SIG-M5 treated with dmso at 0.1 percent for 504 hours (cell line): ENCODE results near the gene CRB1.

Experiments
- DNase-seq: peaks from one replicate; lab custom pipeline; 2025; ENCODE audit not compliant: unreplicated experiment; lab: John Stamatoyannopoulos, UW

CRB1 gene

DNA sequence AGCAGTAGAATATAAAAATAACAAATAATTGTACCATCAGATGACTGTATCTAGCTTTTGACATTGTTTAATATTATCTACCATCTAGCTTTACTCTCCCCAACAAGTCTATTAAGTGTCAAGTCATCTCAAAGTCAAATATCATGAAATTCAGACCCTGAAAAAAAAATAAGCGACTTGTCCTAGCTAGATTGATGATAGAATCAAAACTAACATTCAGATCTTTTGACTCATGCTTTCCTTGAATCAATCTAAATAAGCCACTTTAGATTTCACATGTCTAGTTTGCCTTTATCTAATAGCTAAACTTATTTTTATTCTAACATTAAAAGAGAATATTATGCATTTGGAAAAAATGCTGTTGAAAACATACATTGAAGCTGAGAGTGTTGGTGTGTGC is 35.4 kb downstream of the CRB1 start:
- no peak for DNase-seq

DNA sequence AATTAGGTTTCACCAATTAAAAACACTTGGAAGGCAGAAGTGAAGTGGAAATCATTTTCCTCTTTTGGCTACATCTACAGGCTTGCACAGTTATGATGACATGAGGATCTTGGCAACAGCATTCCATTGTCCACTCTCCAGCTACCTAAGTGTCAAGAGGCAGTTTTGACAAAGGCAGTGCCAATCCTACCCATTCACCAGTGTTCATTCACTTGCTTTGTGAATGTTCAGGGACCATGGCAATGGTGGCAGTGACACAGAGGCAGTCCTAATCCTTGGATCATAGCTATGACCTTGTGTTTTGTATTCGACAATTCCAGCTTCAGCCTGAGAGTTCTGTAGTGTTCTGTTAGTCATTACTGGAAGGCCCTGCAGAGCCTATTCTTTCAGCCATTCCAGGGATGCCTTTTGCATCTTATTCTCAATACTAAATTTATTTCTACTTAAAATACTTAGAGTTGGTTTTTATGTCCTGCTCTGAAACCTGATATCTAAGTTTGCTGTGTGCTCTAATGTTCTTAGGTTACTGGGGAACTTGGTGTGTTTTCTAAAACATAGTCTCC is 36.7 kb downstream of the CRB1 start:
- DNase-seq = no peak

DNA sequence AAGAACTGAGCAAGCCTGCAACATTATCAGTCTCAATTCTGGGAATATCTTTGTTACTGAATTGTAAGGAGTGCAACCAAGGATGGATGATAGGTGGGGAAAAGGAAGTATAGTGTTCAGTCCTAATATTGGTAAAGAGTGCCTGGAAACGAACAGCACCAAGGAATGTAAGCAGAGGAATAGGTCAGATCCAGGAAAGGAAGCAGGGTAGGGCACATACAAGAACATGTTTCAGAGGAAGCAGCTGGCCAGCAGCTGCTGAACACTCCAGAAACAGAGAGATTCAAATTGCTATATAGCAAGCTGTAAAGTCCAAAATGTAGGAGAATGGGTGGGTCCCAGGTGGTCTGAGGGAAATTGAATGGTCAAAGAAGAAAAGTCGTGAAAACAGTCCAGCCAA is 37.9 kb downstream of the CRB1 start:
- no peak for DNase-seq

DNA sequence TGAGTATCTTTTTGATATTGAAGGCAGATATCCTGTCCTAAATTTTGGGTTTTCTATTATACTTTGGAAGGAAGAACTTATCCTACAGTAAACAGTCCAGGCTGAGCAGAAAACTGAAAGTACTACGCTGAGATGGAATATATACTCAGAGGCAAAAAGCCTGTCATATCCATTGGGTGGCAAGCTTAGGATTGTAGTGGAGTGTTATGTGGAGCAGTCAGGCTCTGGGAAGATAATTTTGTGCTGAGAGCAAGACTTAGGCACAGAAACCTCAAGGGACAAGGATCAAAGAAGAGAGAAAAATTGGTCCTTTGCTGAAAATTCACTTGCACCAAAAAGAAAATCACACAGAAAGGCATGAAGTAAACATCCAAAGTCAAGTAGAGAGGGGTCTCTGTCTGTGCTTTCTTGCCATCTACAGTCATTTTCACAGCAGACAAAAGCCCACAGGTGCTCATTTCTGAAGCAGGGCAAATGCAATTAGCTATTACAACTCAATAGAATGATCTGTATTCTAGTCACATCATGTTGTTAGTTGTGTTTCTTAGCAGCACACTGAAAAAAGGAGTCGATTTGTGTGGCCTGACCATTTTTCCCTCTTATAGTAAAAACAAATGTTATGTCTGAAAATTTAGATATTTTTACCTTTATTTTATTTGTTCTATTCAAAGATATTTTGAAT is 38.5 kb downstream of the CRB1 start:
- DNase-seq = no peak

DNA sequence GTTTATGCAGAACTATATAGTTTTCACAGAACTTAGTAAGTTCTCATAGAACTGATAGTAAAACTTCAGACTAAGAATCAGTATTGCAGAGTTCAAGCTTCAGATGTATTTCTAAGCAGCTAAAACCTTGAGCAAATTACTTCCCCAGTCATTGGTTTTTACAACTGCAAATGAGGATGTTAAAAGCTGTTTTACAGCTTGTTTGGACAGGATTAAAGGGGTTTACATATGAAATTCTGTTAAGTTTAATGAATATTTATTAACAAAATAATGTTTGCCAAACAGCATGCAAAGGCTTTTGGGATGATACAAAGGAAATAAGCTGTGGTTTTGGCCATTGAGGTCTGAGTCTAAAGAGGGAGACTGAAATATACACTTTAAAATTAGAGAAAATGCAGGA is 39.1 kb downstream of the CRB1 start:
- no peak for DNase-seq

DNA sequence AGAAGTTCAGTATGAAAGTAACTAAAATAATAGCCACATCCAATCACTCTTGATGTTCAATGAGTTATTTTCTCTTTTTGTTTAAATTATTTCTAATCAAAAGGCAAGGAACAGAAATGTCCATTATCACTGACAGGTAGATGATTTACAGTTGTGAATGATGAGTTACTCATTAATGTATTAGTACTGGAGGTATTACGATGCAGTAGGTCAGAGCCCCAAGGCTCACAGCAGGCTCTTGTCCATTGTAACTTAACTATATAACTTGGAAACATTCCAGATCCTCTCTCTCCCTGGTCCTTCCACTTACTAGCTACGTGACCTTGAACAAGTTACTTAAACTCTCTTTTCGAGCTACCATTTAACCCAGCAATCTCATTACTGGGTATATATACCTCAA is 39.5 kb downstream of the CRB1 start:
- no peak for DNase-seq

DNA sequence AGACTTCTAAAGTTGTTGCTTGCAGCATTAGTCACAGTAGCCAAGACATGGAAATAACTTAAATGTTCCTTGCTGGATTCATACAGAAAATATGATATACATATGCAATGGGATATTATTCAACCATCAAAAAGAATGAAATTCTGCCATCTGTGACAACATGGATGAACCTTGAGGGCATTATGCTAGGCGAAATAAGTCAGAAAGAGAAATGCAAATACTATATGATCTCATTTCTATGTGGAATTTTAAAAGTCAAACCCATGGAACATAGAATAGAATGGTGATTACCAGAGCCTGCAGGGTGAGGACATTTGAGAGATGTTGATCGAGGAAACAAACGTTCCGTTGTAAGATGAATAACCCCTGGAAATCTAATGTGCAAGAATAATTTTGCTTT is 43.0 kb downstream of the CRB1 start:
- DNase-seq = no peak

DNA sequence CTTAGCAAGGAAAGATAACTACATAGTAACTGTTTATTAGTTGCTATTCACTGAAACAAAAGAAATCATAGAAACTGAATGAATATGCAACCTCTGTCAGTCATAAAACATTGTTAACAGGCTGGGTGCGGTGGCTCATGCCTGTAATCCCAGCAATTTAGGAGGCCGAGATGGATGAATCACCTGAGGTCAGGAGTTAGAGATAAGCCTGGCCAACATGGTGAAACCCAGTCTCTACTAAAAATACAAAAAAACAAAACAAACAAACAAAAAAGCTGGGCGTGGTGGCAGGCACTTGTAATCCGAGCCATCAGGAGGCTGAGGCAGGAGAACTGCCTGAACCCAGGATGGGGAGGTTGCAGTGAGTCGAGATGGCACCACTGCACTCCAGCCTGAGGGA is 44.1 kb downstream of the CRB1 start:
- no peak for DNase-seq

DNA sequence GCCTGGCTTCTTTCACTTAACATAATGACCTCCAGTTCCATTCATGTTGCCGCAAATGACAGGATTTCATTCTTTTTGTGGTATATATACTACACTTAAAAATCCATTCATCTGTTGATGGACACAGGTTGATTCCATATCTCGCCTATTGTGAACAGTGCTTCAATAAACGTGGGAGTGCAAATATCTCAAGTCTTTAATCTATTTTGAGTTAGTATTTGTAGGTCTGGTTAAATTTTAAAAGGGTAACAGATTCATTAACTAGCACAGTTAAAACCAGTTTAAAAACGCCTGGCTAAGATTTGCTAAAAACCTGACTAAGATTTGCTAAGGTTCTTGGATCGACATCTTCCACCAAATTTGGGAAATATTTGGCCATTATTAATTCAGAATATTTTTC is 45.7 kb downstream of the CRB1 start:
- DNase-seq = no peak

DNA sequence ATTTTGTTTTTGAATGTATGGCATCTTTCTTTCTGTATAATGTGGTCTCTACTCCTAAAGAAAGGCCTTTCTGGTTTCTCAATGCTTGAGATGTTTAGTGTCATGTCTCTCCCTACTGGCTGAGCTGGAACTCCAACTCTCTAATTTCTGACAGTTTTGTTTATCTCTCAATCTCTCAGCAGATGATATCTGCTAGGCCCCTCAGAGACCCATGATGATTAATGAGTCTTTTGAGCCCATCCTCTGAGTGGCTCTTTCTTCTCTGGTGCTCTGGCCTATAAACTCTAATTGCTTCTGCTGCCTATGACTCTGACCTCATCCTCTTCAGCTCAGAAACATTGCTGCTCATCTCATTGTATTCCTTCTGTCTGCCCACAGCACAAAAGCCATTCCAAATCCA is 46.6 kb downstream of the CRB1 start:
- no peak for DNase-seq

DNA sequence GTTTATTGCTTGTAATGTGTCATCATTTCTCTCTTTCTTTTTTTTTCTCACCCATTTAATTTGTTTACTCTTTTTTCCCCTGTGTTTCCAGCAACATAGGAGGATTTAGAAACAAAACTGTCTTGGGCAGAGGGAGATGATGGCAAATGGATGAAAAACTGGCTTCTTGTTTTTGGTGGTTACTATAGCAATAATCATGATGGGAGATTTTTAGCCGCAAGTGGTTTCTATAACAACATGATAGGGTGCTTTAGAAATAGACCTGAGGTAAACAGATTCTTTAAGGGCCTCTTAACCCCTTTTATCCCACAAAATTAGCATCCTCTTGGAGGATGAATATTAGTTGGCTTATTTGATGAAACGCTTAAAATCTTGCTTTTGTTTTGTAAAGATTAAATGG is 51.6 kb downstream of the CRB1 start:
- no peak for DNase-seq

DNA sequence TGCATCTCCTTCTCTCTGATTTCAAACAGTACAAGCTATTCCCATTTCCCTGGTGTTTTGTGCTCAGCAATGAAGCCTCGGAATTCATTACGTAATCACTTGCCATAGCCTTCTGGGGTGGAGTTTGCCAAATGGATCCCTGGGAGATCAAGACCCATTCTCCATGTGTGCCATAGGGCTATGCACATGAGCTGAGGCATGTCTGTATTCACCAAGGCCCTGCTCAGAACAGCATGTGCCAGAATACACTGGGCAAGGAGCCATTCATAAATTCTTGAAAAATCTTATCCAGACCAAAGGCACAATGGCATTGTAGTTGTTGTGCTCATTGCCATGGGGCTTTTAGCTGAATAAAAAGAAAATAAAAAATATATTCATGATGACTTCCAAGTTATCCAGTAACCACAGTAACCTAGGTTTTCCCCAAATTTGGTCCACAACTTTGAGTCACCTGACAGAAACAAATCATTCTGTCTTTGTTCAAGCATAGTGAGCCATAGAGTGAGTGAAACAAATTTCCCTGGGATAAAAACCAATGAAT is 53.0 kb downstream of the CRB1 start:
- DNase-seq = no peak

DNA sequence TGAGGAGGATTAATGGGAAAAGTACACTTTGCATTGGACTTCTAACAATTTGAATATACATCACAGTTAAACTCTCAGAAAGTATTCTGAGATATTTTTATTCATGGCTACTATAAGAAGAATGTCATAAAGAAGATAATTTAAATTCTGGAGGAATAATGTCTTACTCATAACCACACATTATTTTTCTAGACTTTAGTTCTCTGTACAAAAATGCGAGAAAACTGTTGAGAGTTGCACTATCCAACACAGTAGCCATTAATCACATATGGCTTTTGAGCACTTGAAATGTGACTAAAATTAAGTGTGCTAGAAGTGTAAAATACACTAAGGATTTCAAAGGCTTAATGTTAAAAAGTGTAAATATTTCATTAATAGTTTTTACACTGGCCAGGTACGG is 53.8 kb downstream of the CRB1 start:
- DNase-seq = no peak

DNA sequence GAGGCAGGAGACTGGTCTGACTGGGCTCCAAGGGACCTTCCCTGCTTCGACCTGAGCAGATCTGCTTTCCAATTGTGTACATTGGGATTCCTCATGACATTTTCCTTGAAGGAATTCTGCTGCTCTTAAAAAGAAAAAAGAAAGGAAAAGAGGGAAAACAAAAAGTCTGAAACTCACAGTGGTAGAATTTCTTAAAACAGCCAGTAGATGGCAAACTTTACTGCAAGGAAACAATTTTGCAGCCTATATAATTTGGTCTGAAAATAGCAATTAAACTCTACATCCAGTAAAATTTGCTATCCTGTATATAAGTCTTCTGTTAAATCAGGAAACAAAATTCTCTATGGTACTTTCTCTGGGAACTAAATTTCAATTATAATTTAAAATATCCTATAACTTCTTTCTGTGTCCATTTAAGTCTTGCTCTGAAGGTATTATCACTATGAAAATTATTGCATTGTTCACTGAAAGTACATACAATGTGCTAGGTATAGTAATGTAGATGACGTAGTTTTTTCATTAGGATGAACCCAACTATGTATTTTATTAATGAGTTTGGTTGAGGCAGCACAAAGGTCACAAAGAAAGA is 59.8 kb downstream of the CRB1 start:
- DNase-seq = no peak

DNA sequence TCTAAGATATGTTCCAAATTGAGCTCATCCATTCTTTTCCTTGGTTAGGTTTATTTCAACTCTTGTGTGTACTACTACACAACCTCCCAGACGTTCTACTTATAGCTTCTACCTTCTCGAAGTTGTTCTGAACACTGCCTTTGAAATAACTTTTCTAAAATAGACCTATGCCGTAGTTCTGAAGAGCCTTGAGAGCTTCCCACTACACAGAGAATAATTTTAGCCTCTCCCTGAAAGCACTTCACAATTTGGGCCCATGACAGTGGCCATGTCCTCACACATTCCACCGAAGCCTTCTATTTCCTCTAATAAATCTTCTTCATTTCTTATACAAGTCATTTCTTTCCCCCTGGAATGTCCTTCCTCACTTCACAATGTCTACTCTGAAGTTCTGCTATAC is 62.2 kb downstream of the CRB1 start:
- no peak for DNase-seq

DNA sequence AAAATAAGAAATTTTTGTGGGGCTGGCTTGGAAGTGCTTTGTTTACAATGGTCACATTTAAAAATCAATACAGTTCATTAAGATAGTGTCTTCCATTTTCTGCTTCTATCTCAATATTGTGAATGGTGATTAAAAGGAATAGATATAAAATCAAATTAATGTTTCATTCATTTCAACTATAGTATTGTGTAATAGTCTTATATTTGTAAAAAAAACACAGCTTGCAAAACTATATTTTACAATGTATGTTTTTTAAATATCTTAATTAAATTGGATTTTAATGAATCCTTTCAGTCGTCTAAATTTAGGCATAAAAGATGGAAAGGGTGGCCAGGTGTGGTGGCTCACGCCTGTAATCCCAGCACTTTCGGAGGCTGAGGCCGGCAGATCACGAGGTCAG is 63.5 kb downstream of the CRB1 start:
- no peak for DNase-seq

DNA sequence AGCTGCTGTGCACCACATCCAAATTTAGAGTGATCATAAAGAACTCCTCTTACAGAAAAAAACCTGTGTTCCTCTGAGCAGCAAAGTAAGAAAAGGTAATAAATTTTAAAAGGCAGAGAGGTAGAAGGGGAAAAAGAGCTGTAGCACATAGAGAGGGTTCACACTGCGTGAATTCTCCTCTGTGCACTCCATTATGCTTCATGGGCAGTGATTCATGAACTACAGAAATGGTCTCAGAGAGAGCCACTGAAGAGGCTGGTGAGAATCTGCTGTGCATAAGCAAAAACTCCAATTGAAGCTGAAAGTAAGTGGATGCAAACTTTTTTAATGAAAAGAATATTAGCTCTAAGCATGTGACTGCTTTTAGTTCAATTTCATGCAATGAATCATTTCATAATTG is 65.0 kb downstream of the CRB1 start:
- no peak for DNase-seq

DNA sequence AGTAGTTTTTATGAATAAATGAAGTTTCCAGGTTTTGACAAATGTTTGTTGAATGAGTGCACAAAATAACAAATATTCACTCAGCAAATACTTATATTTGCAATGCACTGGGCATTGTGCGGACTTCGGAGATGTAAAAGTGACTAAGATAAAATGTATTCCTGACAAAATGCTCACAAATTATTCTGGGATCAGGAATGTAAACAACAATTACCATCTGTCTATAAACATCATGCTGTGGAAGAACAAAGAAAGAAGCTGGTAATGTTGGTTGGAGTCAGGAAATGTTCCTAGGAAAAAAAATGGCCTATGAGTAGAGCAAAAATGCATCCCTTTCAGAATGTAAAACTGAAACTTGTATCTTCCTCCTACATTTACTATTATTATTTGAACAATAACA is 68.5 kb downstream of the CRB1 start:
- DNase-seq = no peak

DNA sequence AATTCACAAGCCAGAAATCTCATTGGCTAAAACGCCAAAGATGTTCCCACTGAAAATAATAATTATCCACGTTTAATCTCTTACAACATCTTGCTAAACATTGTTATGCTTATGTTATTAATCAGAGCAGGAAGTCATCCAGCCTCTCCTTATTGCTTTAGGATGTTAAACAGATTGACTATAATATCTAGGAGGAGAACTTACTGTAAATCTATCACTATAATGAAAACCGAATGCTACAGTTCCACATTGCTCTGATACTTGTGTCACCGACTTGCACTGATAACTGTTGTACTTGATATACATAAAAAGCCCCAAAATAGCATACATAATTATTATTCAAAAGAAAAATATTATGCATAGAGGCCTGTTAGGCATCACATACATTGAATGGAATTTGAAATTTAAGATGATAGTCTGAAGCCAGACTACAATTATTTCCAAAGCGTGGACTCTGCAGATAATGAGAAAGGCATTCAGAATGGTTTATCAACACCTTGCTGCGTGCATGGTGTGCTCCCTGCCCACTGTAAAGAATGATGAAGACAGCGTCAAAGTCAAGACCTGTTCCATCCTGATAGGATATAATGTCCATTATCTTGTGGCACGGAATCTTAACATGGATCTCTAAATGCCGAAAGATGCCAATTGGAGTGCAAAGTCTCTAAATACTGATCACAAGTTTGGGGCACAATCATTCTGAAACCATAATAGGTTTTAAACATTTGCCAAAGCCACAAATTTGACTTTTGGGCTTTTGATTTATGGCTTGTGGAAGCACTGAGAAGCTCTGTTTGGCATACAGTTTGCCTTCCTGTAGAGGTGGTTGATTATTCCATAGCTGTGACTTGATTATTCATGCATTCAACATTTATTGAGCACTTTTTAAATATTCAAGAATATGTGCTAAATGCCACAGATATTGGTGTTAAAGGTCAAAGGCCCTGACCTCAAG is 71.3 kb downstream of the CRB1 start:
- DNase-seq = no peak

DNA sequence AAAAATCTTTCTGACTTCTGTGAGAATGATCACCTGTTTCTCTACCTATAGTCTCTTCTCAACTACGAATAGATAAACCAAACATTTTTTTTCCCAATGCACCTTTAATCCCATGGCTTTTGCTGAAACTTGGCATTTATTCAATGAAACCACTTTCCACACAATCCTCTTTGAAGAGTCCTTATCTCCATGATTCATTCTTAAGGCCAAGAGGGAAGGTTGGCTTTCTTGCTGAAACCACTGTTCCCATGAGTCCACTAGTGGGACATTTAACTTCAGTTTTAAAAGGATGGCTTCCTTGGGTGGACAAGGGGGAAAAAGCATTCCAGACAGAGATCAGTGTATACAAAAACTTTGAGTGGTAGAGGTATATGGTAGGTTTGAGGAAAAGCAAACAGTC is 73.6 kb downstream of the CRB1 start:
- DNase-seq = no peak

DNA sequence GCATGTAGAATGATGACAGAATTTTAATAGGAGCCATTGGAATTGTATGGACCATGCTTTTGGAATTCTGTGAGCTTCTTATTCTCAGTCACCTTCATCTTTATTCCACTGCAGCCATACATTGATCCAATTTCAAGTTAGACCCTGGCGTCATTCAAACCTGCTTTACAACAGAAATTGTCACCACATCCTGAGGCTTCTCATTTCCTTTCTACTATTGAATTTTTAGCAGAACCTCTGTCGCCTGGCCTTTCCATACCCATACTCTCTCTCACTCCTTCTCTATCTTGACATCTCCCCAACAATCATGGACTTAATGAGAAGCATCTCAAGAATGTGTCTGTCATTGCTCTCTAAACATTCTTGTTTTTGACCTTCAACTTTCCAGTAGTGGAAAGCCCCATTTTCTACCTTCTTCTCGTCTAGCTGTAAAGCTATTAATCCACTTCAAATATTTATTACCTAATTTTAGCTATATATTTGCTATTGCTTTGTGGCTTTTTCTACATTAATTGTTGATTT is 74.1 kb downstream of the CRB1 start:
- no peak for DNase-seq
